GM21367 (cell line): ENCODE measurements around the gene CPXM1.

Experiments
- ATAC-seq: cut with Tn5 transposase; IDR thresholded peaks from one replicate; pipeline ENCODE4 v1.9.1; 2021; ENCODE audit not compliant: unreplicated experiment

The CPXM1 gene

DNA sequence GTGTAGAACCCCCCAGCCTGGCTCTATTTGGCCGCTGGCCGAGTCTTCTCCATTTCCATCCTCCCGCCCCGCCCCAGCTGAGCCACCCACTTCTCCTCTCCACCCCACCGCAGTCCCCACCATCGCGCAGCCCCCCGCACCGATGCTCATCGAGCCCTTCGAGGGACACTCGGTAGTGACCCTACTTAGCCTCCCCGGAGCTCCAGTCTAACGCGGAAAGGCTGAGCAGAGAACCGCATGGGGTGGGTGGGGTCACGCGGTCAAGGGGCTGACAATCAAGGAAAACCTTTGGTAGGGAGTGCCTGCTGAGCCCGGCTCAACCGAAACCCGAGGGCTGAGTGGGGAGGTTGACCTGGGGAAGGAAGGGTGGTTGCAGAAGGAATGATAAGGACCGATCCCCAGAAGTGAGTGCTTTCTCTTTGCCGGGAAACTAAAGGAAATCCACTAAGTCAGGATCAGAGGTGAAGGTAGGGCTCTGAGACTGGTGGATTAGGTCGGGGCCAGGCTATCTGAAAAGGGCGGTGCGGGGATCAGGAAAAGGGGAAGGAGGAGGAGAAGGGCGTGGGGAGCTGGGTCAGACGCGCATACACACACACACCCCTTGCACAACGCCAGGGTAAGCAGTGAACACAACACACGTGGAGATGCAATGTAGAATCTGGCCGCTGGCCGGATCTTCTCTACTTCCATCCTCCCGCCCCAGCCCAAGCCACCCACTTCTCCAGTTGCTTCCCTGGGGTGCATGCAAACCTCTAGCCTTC is 49.8 kb downstream of the CPXM1 start:
- ATAC-seq, result no peak

DNA sequence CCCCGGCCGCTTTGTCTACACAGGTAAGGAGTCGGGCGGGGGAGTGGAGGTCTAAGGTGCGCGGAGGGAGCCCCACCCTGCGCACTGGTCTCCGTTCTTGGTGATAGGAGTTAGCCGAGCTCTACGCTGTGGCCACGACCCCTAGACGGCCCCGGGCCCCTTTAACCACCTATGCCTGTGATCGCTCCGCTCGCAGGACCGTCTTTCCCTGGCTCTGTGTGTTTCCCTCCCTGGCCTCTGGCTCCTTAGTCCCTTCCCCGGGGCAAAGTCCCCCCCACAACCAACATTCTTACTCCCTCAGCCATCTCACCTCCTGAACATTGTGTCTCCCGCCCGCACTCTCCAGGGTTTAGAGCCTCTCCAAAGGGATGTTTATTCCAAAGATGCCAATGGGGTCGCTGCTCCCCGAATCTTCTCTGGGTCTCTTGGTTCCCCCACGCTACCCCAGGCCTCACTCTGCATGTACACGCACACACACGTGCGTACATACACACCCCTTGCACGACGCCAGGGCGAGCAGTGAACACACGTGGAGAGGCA is 50.4 kb downstream of the CPXM1 start:
- ATAC-seq, result no peak

DNA sequence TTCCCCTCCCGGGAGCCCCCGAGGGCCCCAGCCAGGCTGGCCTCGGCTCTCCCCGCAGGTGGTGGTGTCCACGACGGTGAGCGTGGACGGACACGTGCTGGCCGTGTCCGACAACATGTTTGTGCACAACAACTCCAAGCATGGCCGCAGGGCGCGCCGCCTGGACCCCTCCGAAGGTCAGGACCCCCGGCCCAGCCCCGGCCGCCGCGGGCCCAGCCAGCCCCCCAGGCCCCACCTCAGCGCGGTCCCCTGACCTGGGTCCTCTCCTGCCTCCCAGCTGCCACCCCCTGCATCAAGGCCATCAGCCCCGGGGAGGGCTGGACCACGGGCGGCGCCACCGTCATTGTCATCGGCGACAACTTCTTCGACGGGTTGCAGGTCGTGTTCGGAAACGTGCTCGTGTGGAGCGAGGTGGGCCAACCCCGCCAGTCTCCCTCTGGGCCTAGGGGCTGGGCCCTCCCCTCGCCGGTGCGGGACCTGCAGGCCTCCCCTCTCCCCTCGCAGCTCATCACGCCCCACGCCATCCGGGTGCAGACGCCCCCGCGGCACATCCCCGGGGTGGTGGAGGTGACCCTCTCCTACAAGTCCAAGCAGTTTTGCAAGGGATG is 51.0 kb downstream of the CPXM1 start:
- ATAC-seq, result no peak

DNA sequence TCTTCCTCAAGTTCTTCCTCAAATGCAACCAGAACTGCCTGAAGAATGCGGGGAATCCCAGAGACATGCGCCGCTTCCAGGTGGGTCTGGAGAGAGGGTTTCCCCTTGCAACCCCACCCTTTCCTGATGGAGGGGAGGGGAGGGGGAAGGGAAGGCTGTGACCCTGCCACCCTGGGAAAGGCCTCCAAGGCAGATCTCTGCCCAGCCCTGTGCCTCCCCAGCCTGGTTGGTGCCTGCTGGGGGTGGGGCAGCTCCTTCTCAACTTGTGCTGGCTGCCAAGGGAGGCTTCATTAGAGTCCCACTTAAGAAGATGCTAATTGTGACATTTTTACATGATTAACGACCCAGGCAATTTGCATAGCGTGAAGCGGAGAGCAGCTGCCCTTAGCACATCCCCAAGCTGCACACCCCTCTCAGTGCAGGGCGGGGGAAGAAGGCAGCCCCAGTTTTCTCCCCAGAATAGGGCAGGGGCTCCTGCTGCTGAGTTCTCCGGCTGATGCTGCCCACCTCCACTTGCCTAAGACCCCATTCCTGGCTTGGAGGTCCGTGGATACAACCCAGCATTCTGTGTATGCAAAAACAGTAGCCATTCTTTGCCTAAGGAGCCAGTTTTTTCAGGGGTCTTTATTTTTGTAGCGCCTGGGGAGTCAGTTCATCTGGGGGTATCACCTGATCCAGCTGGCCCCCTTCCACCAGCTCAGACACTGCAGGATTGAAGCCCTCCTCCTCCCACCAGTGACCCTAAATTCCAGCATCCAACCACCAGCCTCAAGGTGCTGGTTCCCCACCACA is 51.7 kb downstream of the CPXM1 start:
- no peak for ATAC-seq

DNA sequence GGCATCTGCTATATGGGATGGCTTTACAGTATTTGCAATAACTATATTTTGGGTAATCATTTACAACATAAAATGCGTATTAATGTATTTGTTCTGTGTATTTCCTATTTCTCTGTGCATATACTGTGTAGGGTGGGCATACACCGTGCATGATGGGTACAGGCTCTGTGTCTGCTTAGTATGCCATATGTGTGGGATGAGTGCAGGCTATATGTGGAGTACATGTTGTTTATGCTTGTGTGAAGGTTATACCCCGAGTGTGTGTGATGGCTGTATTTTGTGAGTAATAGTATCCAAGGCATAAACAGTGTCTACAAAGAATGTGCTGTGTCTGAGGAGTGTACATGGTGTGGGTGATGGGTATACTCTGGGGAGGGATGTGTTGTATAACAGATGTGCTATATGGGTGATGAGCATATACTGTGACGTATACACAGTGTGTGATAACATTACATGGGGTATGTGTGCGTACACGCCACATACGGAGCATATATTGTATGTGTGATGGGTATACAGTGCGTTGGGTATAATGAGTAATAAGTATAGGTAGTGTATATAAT is 52.7 kb downstream of the CPXM1 start:
- no peak for ATAC-seq

DNA sequence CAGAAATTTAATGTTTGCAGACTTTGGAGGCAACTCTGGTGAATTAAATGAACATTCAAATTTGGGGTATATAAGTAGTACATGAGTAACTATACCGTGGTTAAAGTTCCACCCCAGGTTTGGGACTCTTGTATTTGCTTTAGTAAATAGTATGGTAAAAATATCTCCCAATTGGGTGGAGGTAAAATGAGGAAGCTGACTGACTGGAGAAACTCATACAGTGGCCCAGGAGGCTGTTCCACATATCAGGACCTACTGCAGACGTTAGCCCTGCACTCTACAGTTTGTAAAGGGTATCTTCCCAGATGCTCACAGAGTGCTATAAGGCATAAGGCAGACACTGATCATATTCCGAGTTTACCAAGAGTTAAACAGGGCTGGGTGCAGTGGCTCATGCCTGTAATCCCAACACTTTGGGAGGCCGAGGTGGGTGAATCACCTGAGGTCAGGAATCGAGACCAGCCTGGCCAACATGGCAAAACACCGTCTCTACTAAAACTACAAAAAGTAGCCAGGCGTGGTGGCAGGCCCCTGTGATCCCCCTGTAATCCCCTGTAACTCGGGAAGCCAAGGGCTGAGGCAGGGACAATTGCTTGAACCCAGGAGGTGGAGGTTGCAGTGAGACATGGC is 53.7 kb downstream of the CPXM1 start:
- ATAC-seq, result no peak

DNA sequence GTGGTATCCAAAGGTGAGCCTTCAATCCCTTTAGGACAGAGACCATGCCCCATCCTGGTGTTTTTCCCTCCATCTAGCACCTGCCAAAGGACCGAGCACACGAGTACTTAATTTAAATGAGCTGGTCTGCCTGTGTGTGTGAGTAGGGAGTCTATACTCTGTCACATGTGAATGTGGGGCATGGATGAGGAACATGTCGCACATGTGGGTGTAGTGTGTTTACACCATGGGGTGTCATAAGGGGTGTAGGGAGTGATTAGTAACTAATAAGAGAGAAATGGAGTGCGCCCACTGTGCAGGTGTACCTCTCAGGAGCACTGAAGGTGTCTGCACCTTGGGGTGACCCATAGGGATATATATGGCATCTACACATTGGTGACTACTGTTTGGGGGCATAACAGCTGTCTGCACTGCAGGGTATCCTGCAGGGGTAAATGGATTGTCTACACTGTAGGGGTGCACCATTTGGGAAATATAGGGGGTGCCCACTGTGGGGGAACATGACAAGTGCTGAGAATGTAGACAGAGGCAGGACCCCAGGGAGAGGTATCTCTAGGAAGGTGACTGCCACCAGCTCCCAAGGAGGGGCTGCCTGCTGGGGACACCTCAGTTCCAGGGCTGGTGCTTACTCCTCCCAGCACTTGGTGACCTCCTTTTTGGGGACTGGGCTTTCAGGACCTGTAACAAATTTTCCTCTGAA is 54.3 kb downstream of the CPXM1 start:
- no peak for ATAC-seq

DNA sequence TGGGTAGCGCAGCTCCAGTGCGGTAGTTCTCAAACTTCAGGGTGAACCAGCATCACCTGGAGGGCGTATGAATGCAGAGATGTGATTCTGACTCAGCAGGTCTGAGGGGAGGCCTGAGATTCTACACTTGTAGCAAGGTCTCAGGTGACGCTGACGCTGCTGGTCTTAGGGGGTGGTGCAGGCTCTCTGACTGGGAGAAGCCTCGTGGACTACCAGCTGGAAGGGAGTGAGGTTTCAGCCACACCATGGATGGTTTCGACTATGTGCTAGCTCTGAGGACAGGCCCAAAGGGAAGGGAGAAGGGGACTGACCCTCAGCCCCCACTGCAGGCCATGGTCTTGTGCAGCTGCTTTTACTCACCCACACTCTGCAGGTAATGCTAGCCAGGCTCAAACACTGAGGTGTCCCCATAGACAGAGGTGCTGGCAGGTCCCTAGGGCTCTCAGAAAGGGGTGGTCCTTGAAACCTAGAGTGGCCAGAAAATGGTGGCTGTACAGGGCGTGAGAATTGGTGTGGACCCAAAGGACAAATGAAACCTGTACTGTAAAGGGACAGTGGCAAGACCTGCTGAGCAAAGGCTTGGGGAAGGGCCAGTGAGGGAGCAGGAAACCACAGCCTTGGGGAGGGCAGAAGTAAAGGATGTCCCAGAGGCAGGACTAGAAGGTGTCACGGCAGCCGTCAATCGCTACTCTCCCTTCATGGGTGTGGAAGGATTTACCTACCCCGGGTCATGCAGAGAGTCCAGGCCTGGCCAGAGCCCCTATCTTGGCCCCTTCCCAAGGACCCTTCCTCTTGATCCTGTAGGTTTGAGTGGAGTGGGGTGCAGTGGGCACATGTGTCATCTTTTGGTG is 55.1 kb downstream of the CPXM1 start:
- no peak for ATAC-seq
